22Rv1 (cell line): ENCODE measurements around the gene XPC.

ENCODE experiments used
- CTCF ChIP-seq: fragments of 450-650 bp; IDR thresholded peaks from 2 replicates; pipeline ENCODE4 v1.5.1; 2017; ENCODE audit warnings: mild to moderate bottlenecking
- ZFX ChIP-seq: fragments of 450-650 bp; IDR thresholded peaks from 2 replicates; pipeline ENCODE4 v1.6.1; 2017; ENCODE audit warnings: antibody characterized with exemption, borderline replicate concordance

- TF ChIP-seq CTCF (no peak), ZFX (no peak)
Measured at GRCh38 chr3:14145236-14145635, 33.2 kb downstream of the XPC start.
